Measurements from ENCODE around the gene SRRM4.

- TF ChIP-seq POLR2AphosphoS5 (IDR thresholded peaks at IDR 0.05; ENCODE audit: low read depth) (no peak), REST (IDR thresholded peaks at IDR 0.05; ENCODE audit: insufficient replicate concordance, low read depth) (no peak), CTCF (IDR thresholded peaks at IDR 0.05; ENCODE audit: insufficient read depth, low read length) (no peak), SPI1 (IDR thresholded peaks at IDR 0.05; ENCODE audit: borderline replicate concordance, low read depth) (no peak), GABPA (IDR thresholded peaks at IDR 0.05; ENCODE audit: low read depth) (no peak)
These were observed 219.3 kb downstream of the SRRM4 start for GRCh38 chr12:119200601-119201000.

All from HL-60 (cell line).